GM23248 (cell line): ENCODE data around the gene ADK. TPM values are rescaled to one million over a fixed set of nuclear protein-coding genes. Genes with fewer than 3 reads are reported as not detected.

ENCODE experiments used
- DNase-seq: peaks from one replicate; pipeline ENCODE4 v3.0.0-alpha.2; 2015
- H2AFZ ChIP-seq: fragments of 200-600 bp; sonication (generic); 2 replicates; pipeline ENCODE4 v1.6.1; 2016; ENCODE audit warnings: antibody characterized with exemption
- H3F3A ChIP-seq: fragments of 200-600 bp; sonication (generic); 2 replicates; pipeline ENCODE4 v1.6.1; 2016; ENCODE audit warnings: mild to moderate bottlenecking, antibody characterized with exemption, mixed run types; ENCODE audit not compliant: insufficient read depth
- H3K27ac ChIP-seq: fragments of 200-600 bp; sonication (generic); 2 replicates; pipeline ENCODE4 v1.5.1; 2016; ENCODE audit warnings: mild to moderate bottlenecking
- H3K27me3 ChIP-seq: fragments of 200-600 bp; sonication (generic); replicated peaks from 2 replicates; pipeline ENCODE4 v1.6.1; 2016; ENCODE audit warnings: mild to moderate bottlenecking; ENCODE audit not compliant: insufficient read depth
- H3K36me3 ChIP-seq: fragments of 200-600 bp; sonication (generic); 2 replicates; pipeline ENCODE4 v1.6.1; 2016; ENCODE audit warnings: low read depth, mild to moderate bottlenecking
- H3K4me1 ChIP-seq: fragments of 200-600 bp; sonication (generic); 2 replicates; pipeline ENCODE4 v1.6.1; 2016; ENCODE audit warnings: mild to moderate bottlenecking; ENCODE audit not compliant: insufficient read depth
- H3K4me2 ChIP-seq: fragments of 200-600 bp; sonication (generic); one replicate; pipeline ENCODE4 v1.6.1; 2016; ENCODE audit warnings: mild to moderate bottlenecking; ENCODE audit not compliant: unreplicated experiment
- H3K4me3 ChIP-seq: fragments of 200-600 bp; sonication (generic); 2 replicates; pipeline ENCODE4 v1.5.1; 2016; ENCODE audit warnings: mild to moderate bottlenecking
- H3K79me2 ChIP-seq: fragments of 200-600 bp; sonication (generic); 2 replicates; pipeline ENCODE4 v1.6.1; 2016; ENCODE audit warnings: mild to moderate bottlenecking; ENCODE audit not compliant: insufficient read depth
- H3K9ac ChIP-seq: fragments of 200-600 bp; sonication (generic); 2 replicates; pipeline ENCODE4 v1.6.1; 2016; ENCODE audit warnings: mild to moderate bottlenecking
- H3K9me2 ChIP-seq: fragments of 200-600 bp; sonication (generic); 2 replicates; pipeline ENCODE4 v1.6.1; 2016; ENCODE audit warnings: mixed run types, mild to moderate bottlenecking, moderate library complexity; ENCODE audit not compliant: insufficient read depth
- H3K9me3 ChIP-seq: fragments of 200-600 bp; sonication (generic); one replicate; pipeline ENCODE4 v1.6.1; 2017; ENCODE audit warnings: low read depth
- H4K20me1 ChIP-seq: fragments of 200-600 bp; sonication (generic); 2 replicates; pipeline ENCODE4 v1.6.0; 2016; ENCODE audit not compliant: insufficient read depth
- EZH2 ChIP-seq: fragments of 200-600 bp; sonication (generic); IDR thresholded peaks from 2 replicates; pipeline ENCODE4 v1.6.1; 2018; ENCODE audit warnings: antibody characterized with exemption, mild to moderate bottlenecking; ENCODE audit not compliant: insufficient read depth, poor library complexity, severe bottlenecking
- EZH2phosphoT487 ChIP-seq: fragments of 200-600 bp; sonication (generic); IDR thresholded peaks from 2 replicates; pipeline ENCODE4 v1.6.1; 2018; ENCODE audit warnings: antibody characterized with exemption, moderate library complexity, mild to moderate bottlenecking, low read depth; ENCODE audit not compliant: insufficient read depth
- WGBS, 2 experiments: methylation state at CpG; one replicate each; pipeline ENCODE4 v1.1.6; 2015 to 2017; ENCODE audit warnings: low lambda C conversion rate in 2 of 2, low coverage in 1 of 2; ENCODE audit errors: missing lambda C conversion rate in 2 of 2; 5-methylcytosine and 5-hydroxymethylcytosine counted together
- in situ Hi-C: fragments of 300-500 bp; cut with MboI; formaldehyde crosslinking; loops from 2 replicates; pipeline ENCODE4 v1.15.0; 2020
- polyA plus RNA-seq: library from polyadenylated mRNA; unstranded; fragments of >200 nt; fragmentation: Nextera tagmentation; extraction: Ambion mirVana; gene quantifications from 2 replicates; pipeline ENCODE4 v1.2.1, GENCODE V29; 2016
- total RNA-seq: library from RNA; depleted of rRNA; stranded (reverse); fragments of >200 nt; shearing (Covaris generic); gene quantifications from 2 replicates; pipeline ENCODE4 v1.2.3, GENCODE V29; 2014

The ADK gene
- total and polyA plus RNA-seq, 2 experiments from 2014 or later = 43.7 to 75.1 TPM

- in situ Hi-C loops = no loop called here
- Histone ChIP-seq H3F3A (peaks cover 7% of the 10 kb centered on the region; the same call in 1 of the 2 replicates), H4K20me1 (no peaks in the 10 kb centered on the region), H3K9me3 (no peaks in the 10 kb centered on the region), H3K4me2 (no peak overlapping the region), H3K27me3 (no peaks in the 10 kb centered on the region), H3K4me1 (peaks cover 8% of the 10 kb centered on the region), H3K79me2 (no peaks in the 10 kb centered on the region), H3K9ac (no peak overlapping the region), H2AFZ (no peak overlapping the region), H3K36me3 (no peaks in the 10 kb centered on the region), H3K4me3 (no peak overlapping the region), H3K27ac (no peak overlapping the region), H3K9me2 (no peaks in the 10 kb centered on the region)
- WGBS, 2 experiments = 71 to 78% methylated on average over 2 of the region's 2 CpGs
- DNase-seq = no peak
- no peak for TF ChIP-seq EZH2
- no peak for TF ChIP-seq EZH2phosphoT487
Observed at GRCh38 chr10:74548676-74549075, 397.7 kb downstream of the ADK start.

DNA sequence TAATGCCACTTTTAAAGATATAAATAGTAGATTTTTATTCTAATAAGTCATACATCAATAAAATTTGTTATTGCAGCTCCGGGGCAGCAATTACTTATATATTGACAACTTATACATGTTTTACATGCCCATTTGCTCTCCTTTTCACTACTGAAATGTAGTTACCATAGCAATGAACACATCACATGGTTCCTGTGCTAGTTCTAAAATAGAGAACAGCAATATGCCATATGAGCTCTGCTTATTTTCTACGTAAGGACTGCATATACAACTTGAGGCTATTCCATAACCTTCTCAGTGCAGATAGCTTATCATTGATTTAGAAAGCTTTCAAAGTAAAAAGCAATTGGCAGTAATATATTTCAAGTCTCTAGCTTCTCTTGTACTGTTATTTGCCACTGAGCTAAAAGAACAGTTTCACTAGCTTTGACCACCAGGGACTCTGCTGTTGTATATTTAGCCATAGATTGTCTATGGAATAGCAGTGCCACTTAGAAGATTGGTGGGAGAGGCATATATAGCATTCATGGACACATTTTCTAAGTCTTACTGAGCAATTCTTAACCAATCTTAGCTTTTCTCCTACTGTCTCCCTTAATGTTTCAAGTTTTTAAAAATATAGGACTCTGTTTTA lies 405.2 kb downstream of the ADK start:
- Histone ChIP-seq H2AFZ (no peak overlapping the region), H3K4me3 (no peak overlapping the region), H3K79me2 (no peaks in the 10 kb centered on the region), H4K20me1 (no peaks in the 10 kb centered on the region), H3K9me2 (no peaks in the 10 kb centered on the region), H3K36me3 (no peaks in the 10 kb centered on the region), H3K4me2 (no peak overlapping the region), H3K4me1 (no peaks in the 10 kb centered on the region), H3K9me3 (no peaks in the 10 kb centered on the region), H3K27ac (no peak overlapping the region), H3K9ac (no peak overlapping the region), H3K27me3 (no peaks in the 10 kb centered on the region), H3F3A (no peaks in the 10 kb centered on the region)
- in situ Hi-C loops = no loop called here
- no peak for DNase-seq
- TF ChIP-seq EZH2phosphoT487 = no peak
- TF ChIP-seq EZH2 = no peak
- 99 to 100% methylated on average over 2 of the region's 2 CpGs for WGBS, 2 experiments

DNA sequence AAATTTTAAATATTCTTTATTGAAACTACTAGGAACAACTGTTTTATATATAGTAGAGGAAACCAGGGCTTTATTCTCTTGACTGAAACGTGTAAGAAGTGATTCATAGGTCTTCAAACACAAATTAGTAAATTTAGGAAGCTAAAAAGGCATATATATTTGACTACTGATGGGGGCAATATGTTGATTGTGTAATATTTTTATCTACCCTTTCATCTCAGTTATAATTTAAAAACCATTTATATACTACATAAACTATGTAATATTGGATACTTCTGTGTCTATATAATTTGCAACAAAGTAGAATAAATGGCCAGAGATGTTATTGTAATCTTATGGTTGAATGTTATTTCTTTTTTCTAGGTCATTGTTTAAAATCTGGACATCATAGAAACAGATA lies 406.1 kb downstream of the ADK start:
- no peak overlapping the region for H3K9ac ChIP-seq
- H3K4me2 ChIP-seq = no peak overlapping the region
- H3K27me3 ChIP-seq = no peaks in the 10 kb centered on the region
- no peaks in the 10 kb centered on the region for H3F3A ChIP-seq
- TF ChIP-seq EZH2 (no peak), EZH2phosphoT487 (no peak)
- no peaks in the 10 kb centered on the region for H3K36me3 ChIP-seq
- no peak overlapping the region for H2AFZ ChIP-seq
- in situ Hi-C loops = no loop called here
- H3K4me1 ChIP-seq = no peaks in the 10 kb centered on the region
- H3K79me2 ChIP-seq = no peaks in the 10 kb centered on the region
- no peaks in the 10 kb centered on the region for H4K20me1 ChIP-seq
- H3K27ac ChIP-seq = no peak overlapping the region
- no peaks in the 10 kb centered on the region for H3K9me2 ChIP-seq
- 93 to 100% methylated on average over 1 of the region's 1 CpG for WGBS, 2 experiments
- no peaks in the 10 kb centered on the region for H3K9me3 ChIP-seq
- DNase-seq = no peak
- H3K4me3 ChIP-seq = no peak overlapping the region

- WGBS, 2 experiments = 74 to 76% methylated on average over 3 of the region's 3 CpGs
- Histone ChIP-seq H3K9ac (no peak overlapping the region), H3K9me2 (no peaks in the 10 kb centered on the region), H3K27ac (no peak overlapping the region), H2AFZ (no peak overlapping the region), H3K9me3 (no peaks in the 10 kb centered on the region), H3K27me3 (no peaks in the 10 kb centered on the region), H3K79me2 (no peaks in the 10 kb centered on the region), H4K20me1 (no peaks in the 10 kb centered on the region), H3K4me1 (no peaks in the 10 kb centered on the region), H3K4me2 (no peak overlapping the region), H3F3A (no peaks in the 10 kb centered on the region), H3K36me3 (no peaks in the 10 kb centered on the region), H3K4me3 (no peak overlapping the region)
- no peak for DNase-seq
- in situ Hi-C loops = no loop called here
- no peak for TF ChIP-seq EZH2phosphoT487
- TF ChIP-seq EZH2 = no peak
Observed at GRCh38 chr10:74558403-74558802, 407.4 kb downstream of the ADK start.
